OCI-LY7 (cell line): ENCODE data around the gene CDHR5. TPM values are rescaled to one million over a fixed set of nuclear protein-coding genes. Genes with fewer than 3 reads are reported as not detected.

ENCODE experiments used
- BruUV-seq: library from RNA; stranded (reverse); fragments of 400-500 nt; replicated peaks from 2 replicates; lab custom pipeline; 2021; lab: Mats Ljungman, UMichigan
- CTCF ChIA-PET: fragments of 300-600 bp; sonication (Branson Sonifier 250); formaldehyde crosslinking; loops from one replicate; lab custom pipeline; 2022; ENCODE audit warnings: antibody characterized with exemption; ENCODE audit not compliant: unreplicated experiment; lab: Charles Lee
- POLR2A ChIA-PET: fragments of 300-600 bp; sonication (Branson Sonifier 250); formaldehyde crosslinking; loops from one replicate; lab custom pipeline; 2022; ENCODE audit warnings: antibody characterized with exemption; lab: Charles Lee
- DNase-seq: peaks from one replicate; pipeline ENCODE4 v3.0.0-alpha.2; 2015; ENCODE audit warnings: low spot score
- H2AFZ ChIP-seq: fragments of 200-600 bp; sonication (generic), shearing (Covaris generic); 2 replicates; pipeline ENCODE4 v1.6.1; 2014; ENCODE audit warnings: mild to moderate bottlenecking, antibody characterized with exemption, low read length, moderate library complexity
- H3K27ac ChIP-seq: fragments of 200-600 bp; sonication (generic); 2 replicates; pipeline ENCODE4 v1.5.1; 2014; ENCODE audit warnings: mixed run types, low read depth, mild to moderate bottlenecking, moderate library complexity, low read length, inconsistent platforms; ENCODE audit not compliant: poor library complexity, severe bottlenecking
- H3K36me3 ChIP-seq: fragments of 200-600 bp; sonication (generic); 2 replicates; pipeline ENCODE4 v1.6.1; 2014; ENCODE audit warnings: mild to moderate bottlenecking, antibody characterized with exemption, low read length, moderate library complexity, mixed read lengths; ENCODE audit not compliant: insufficient read depth
- H3K4me1 ChIP-seq: fragments of 200-600 bp; sonication (generic); 2 replicates; pipeline ENCODE4 v1.5.1; 2014; ENCODE audit warnings: mild to moderate bottlenecking, low read length; ENCODE audit not compliant: insufficient read depth, poor library complexity, severe bottlenecking
- H3K4me2 ChIP-seq: fragments of 200-600 bp; sonication (generic); 2 replicates; pipeline ENCODE4 v1.6.1; 2014; ENCODE audit warnings: mild to moderate bottlenecking, low read length
- H3K4me3 ChIP-seq: fragments of 200-600 bp; sonication (generic); 2 replicates; pipeline ENCODE4 v1.5.1; 2014; ENCODE audit warnings: mild to moderate bottlenecking, low read depth, low read length; ENCODE audit not compliant: poor library complexity, severe bottlenecking
- H3K79me2 ChIP-seq: fragments of 200-600 bp; sonication (generic); 2 replicates; pipeline ENCODE4 v1.6.1; 2016; ENCODE audit warnings: low read depth, mild to moderate bottlenecking, low read length, moderate library complexity, mixed read lengths; ENCODE audit not compliant: insufficient read depth
- H3K9me2 ChIP-seq: fragments of 200-600 bp; sonication (generic); 2 replicates; pipeline ENCODE4 v1.6.1; 2016; ENCODE audit warnings: mild to moderate bottlenecking, low read length, mixed read lengths; ENCODE audit not compliant: insufficient read depth
- H3K9me3 ChIP-seq: fragments of 200-600 bp; sonication (generic); 2 replicates; pipeline ENCODE4 v1.6.1; 2014; ENCODE audit warnings: mild to moderate bottlenecking, mixed run types, low read length, mixed read lengths
- H4K20me1 ChIP-seq: fragments of 200-600 bp; sonication (generic); 2 replicates; pipeline ENCODE4 v1.6.1; 2014; ENCODE audit warnings: mild to moderate bottlenecking, antibody characterized with exemption, low read length, moderate library complexity, mixed read lengths; ENCODE audit not compliant: insufficient read depth
- CTCF ChIP-seq: fragments of 200-600 bp; sonication (generic); conservative IDR thresholded peaks from 2 replicates; pipeline ENCODE4 v1.5.1; 2014; ENCODE audit warnings: mild to moderate bottlenecking, antibody characterized with exemption, low read length, moderate library complexity, mixed read lengths
- EZH2phosphoT487 ChIP-seq: fragments of 200-600 bp; sonication (generic); IDR thresholded peaks from 2 replicates; pipeline ENCODE4 v1.6.1; 2018; ENCODE audit warnings: low read depth, borderline replicate concordance, mild to moderate bottlenecking, mixed run types, antibody characterized with exemption, low read length, moderate library complexity, mixed read lengths
- intact Hi-C: fragments of 100-400 bp; cut with micrococcal nuclease; formaldehyde crosslinking; loops from one replicate; pipeline ENCODE4 v1.10.0; 2022; ENCODE audit not compliant: unreplicated experiment
- total RNA-seq, 2 experiments: library from RNA; depleted of rRNA in 1 of 2; stranded (reverse); fragments of >200 nt in 1 of 2; shearing (Covaris generic) in 1 of 2; gene quantifications; 2 replicates each; pipeline ENCODE4 v1.2.3, GENCODE V29; 2014 to 2022

The CDHR5 gene
- total RNA-seq, 2 experiments from 2014 or later: not detected

GRCh38 chr11:617199-617911 is 7.4 kb downstream of the CDHR5 start:
- BruUV-seq: no TSS peak
- DNase-seq: no peak
- CTCF ChIA-PET: interaction anchor here (0.6 kb wide), 1 partner anchor 9 kb away, joined by 4 read pairs; no protein-coding TSS in a partner anchor
- Histone ChIP-seq H3K9me3 (no peaks in the 10 kb centered on the region), H3K4me3 (no peak overlapping the region), H3K4me1 (peaks cover 19% of the 10 kb centered on the region), H3K36me3 (peaks cover 10% of the 10 kb centered on the region; the same call in 1 of the 2 replicates), H3K27ac (no peak overlapping the region), H3K4me2 (no peak overlapping the region), H3K79me2 (no peaks in the 10 kb centered on the region), H3K9me2 (no peaks in the 10 kb centered on the region), H4K20me1 (0 out of 2 replicates have a peak, but pooled peaks cover 3% of the 10 kb centered on the region), H2AFZ (no peak overlapping the region)
- intact Hi-C loops: loop anchor here (5.0 kb wide), 1 partner anchor 40 kb away; the partner anchor contains the start of gene PHRF1
- POLR2A ChIA-PET: no interaction called here
- TF ChIP-seq EZH2phosphoT487 (no peak), CTCF (no peak)

- no peaks in the 10 kb centered on the region for H3K9me3 ChIP-seq
- no peak for DNase-seq
- H3K79me2 ChIP-seq: no peaks in the 10 kb centered on the region
- H4K20me1 ChIP-seq: 0 out of 2 replicates have a peak, but pooled peaks cover 3% of the 10 kb centered on the region
- H3K4me1 ChIP-seq: peaks cover 19% of the 10 kb centered on the region
- peak overlapping the region; percentile 59 for H3K27ac ChIP-seq
- ChIA-PET CTCF (interaction anchor here (0.6 kb wide), 1 partner anchor 8 kb away, joined by 4 read pairs; no protein-coding TSS in a partner anchor), POLR2A (no interaction called here)
- H3K4me3 ChIP-seq: peak overlapping the region; percentile 65
- peak overlapping the region; percentile 70 for H3K4me2 ChIP-seq
- intact Hi-C loops: loop anchor here (5.0 kb wide), 1 partner anchor 39 kb away; the partner anchor contains the start of gene PHRF1
- H3K9me2 ChIP-seq: no peaks in the 10 kb centered on the region
- TF ChIP-seq CTCF (no peak), EZH2phosphoT487 (no peak)
- no peak overlapping the region; the same call in 1 of the 2 replicates for H2AFZ ChIP-seq
- H3K36me3 ChIP-seq: peaks cover 18% of the 10 kb centered on the region; the same call in 1 of the 2 replicates
- no TSS peak for BruUV-seq
Observed at GRCh38 chr11:616320-617198, 8.2 kb downstream of the CDHR5 start.
